ENCODE results near the gene C6orf132.

- TF ChIP-seq, protein P1, sequence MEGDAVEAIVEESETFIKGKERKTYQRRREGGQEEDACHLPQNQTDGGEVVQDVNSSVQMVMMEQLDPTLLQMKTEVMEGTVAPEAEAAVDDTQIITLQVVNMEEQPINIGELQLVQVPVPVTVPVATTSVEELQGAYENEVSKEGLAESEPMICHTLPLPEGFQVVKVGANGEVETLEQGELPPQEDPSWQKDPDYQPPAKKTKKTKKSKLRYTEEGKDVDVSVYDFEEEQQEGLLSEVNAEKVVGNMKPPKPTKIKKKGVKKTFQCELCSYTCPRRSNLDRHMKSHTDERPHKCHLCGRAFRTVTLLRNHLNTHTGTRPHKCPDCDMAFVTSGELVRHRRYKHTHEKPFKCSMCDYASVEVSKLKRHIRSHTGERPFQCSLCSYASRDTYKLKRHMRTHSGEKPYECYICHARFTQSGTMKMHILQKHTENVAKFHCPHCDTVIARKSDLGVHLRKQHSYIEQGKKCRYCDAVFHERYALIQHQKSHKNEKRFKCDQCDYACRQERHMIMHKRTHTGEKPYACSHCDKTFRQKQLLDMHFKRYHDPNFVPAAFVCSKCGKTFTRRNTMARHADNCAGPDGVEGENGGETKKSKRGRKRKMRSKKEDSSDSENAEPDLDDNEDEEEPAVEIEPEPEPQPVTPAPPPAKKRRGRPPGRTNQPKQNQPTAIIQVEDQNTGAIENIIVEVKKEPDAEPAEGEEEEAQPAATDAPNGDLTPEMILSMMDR (IDR thresholded peaks at IDR 0.05), result no peak
- TF ChIP-seq EP300 (IDR thresholded peaks at IDR 0.05), result no peak
These were observed 5.1 kb downstream of the C6orf132 start for GRCh38 chr6:42137194-42137753.

Measured in esophagus muscularis mucosa (tissue), 3 donors.